B cell (primary cell): ENCODE data around the gene GIGYF1. TPM values are rescaled to one million over a fixed set of nuclear protein-coding genes. Genes with fewer than 3 reads are reported as not detected.

Source experiments
- ATAC-seq: fragments of 200-7000 bp; cut with Tn5 transposase; one replicate; pipeline ENCODE4 v1.10.0; 2021; ENCODE audit warnings: low read depth, mild to moderate bottlenecking, moderate number of reproducible peaks, moderate library complexity
- CTCF ChIA-PET: fragments of 350-600 bp; sonication (Branson Sonifier 250); formaldehyde crosslinking; loops from one replicate; lab custom pipeline; 2021; ENCODE audit warnings: antibody characterized with exemption, inconsistent platforms; lab: Charles Lee
- POLR2A ChIA-PET: fragments of 350-600 bp; sonication (Branson Sonifier 250); formaldehyde crosslinking; loops from one replicate; lab custom pipeline; 2021; ENCODE audit warnings: antibody characterized with exemption; lab: Charles Lee
- DNase-seq: peaks from one replicate; pipeline ENCODE4 v3.0.0; 2013
- H2AFZ ChIP-seq: 2 replicates; pipeline ENCODE4 v1.6.1; 2012; ENCODE audit warnings: mild to moderate bottlenecking, low read depth, low read length; ENCODE audit not compliant: insufficient read depth, poor library complexity, severe bottlenecking
- H3K27ac ChIP-seq, 2 donors: 1 replicate in 1 of 2; 2 replicates in 1 of 2; pipeline ENCODE4 v1.5.1; 2012 to 2013; ENCODE audit warnings: low read length in 2 of 2, mild to moderate bottlenecking in 2 of 2, moderate library complexity in 1 of 2
- H3K27me3 ChIP-seq, 4 experiments: fragments of 200-600 bp in 1 of 4; sonication (generic) in 1 of 4; replicated peaks in 1 of 4; 1 replicate in 2 of 4; 2 replicates in 2 of 4; pipeline versions ENCODE4 v1.6.1 to v1.7.0; 2013 to 2016; ENCODE audit warnings: low read length in 3 of 4, mild to moderate bottlenecking in 2 of 4, mixed read lengths in 1 of 4, moderate library complexity in 1 of 4; ENCODE audit not compliant: insufficient read depth in 4 of 4, control insufficient read depth in 3 of 4; ENCODE audit errors: control extremely low read depth in 1 of 4
- H3K36me3 ChIP-seq, 2 experiments: replicated peaks in 1 of 2; 1 replicate in 1 of 2; 2 replicates in 1 of 2; pipeline versions ENCODE4 v1.6.1 to v1.7.1; 2013; ENCODE audit warnings: low read length in 1 of 2; ENCODE audit not compliant: insufficient read depth in 2 of 2, control insufficient read depth in 1 of 2; ENCODE audit errors: control extremely low read depth in 1 of 2, extremely low read depth in 1 of 2
- H3K4me1 ChIP-seq, 2 donors: fragments of 200-600 bp in 1 of 2; sonication (generic) in 1 of 2; 1 replicate in 1 of 2; 2 replicates in 1 of 2; pipeline versions ENCODE4 v1.5.1 to v1.6.1; 2013 to 2017; ENCODE audit warnings: low read length in 2 of 2; ENCODE audit not compliant: control insufficient read depth in 2 of 2, insufficient read depth in 2 of 2
- H3K4me2 ChIP-seq: replicated peaks from 2 replicates; pipeline ENCODE3; 2012; ENCODE audit warnings: mild to moderate bottlenecking, low read depth, low read length; ENCODE audit not compliant: poor library complexity, severe bottlenecking
- H3K4me3 ChIP-seq, 5 experiments: fragments of 200-600 bp in 1 of 5; sonication (generic) in 1 of 5; 1 replicate in 3 of 5; 2 replicates in 2 of 5; pipeline versions ENCODE4 v1.5.1 to v1.7.0; 2011 to 2016; ENCODE audit warnings: low read length in 4 of 5, mild to moderate bottlenecking in 4 of 5, low read depth in 2 of 5, control low read depth in 1 of 5, moderate library complexity in 1 of 5; ENCODE audit not compliant: insufficient read depth in 1 of 5; ENCODE audit errors: control extremely low read depth in 1 of 5, extremely low read depth in 1 of 5
- H3K79me2 ChIP-seq: fragments of 200-600 bp; sonication (generic); one replicate; pipeline ENCODE4 v1.6.0; 2016; ENCODE audit warnings: low read length; ENCODE audit not compliant: control insufficient read depth, insufficient read depth
- H3K9ac ChIP-seq: fragments of 200-600 bp; sonication (generic); 2 replicates; pipeline ENCODE4 v1.6.1; 2017; ENCODE audit warnings: mild to moderate bottlenecking, low read length, moderate library complexity
- H3K9me3 ChIP-seq, 3 donors: one replicate each; pipeline versions ENCODE4 v1.6.1 to v1.7.1; 2013; ENCODE audit warnings: low read length in 2 of 3; ENCODE audit not compliant: control insufficient read depth in 2 of 3, insufficient read depth in 1 of 3; ENCODE audit errors: control extremely low read depth in 1 of 3
- H4K20me1 ChIP-seq: 2 replicates; pipeline ENCODE4 v1.6.0; 2012; ENCODE audit warnings: mild to moderate bottlenecking, low read length; ENCODE audit not compliant: insufficient read depth, control insufficient read depth, poor library complexity, severe bottlenecking
- H3K27ac Mint-ChIP-seq: one replicate; pipeline ENCODE4 v1.8.0; 2021; ENCODE audit warnings: mixed read lengths
- H3K27me3 Mint-ChIP-seq: one replicate; pipeline ENCODE4 v1.8.0; 2021; ENCODE audit warnings: mixed read lengths
- H3K4me1 Mint-ChIP-seq: one replicate; pipeline ENCODE4 v1.8.0; 2021; ENCODE audit warnings: mixed read lengths
- H3K4me3 Mint-ChIP-seq: one replicate; pipeline ENCODE4 v1.8.0; 2021; ENCODE audit warnings: mixed read lengths
- H3K9me3 Mint-ChIP-seq: one replicate; pipeline ENCODE4 v1.8.0; 2022; ENCODE audit warnings: mixed read lengths; ENCODE audit not compliant: insufficient read depth
- CTCF ChIP-seq: fragments of 200-600 bp; IDR thresholded peaks from one replicate; pipeline ENCODE4 v1.8.0; 2022; ENCODE audit warnings: antibody characterized with exemption, mild to moderate bottlenecking
- EZH2 ChIP-seq: IDR thresholded peaks from 2 replicates; pipeline ENCODE4 v1.6.1; 2012; ENCODE audit warnings: borderline replicate concordance, low read depth, mild to moderate bottlenecking, moderate library complexity, low read length; ENCODE audit not compliant: insufficient read depth, poor library complexity, severe bottlenecking
- WGBS: methylation state at CpG from one replicate; pipeline ENCODE4 v1.1.5; 2013; ENCODE audit warnings: missing lambda C conversion rate; ENCODE audit not compliant: insufficient coverage; 5-methylcytosine and 5-hydroxymethylcytosine counted together
- intact Hi-C: fragments of 100-400 bp; cut with micrococcal nuclease; formaldehyde crosslinking; loops from one replicate; pipeline ENCODE4 v1.10.0; 2022
- polyA plus RNA-seq: library from polyadenylated mRNA; depleted of rRNA; stranded (reverse); fragments of >200 nt; gene quantifications from 2 replicates; pipeline ENCODE4 v1.2.3, GENCODE V29; 2012
- total RNA-seq, 2 donors: library from RNA; stranded (reverse); fragments of 120-200 nt in 1 of 2; gene quantifications; 1 replicate in 1 of 2; 2 replicates in 1 of 2; pipeline versions ENCODE4 v1.2.3 to v1.2.4, GENCODE V29; 2013 to 2022

The GIGYF1 gene
- total and polyA plus RNA-seq, 2 donors (not counting 1 experiment from before 2014, with no cell fraction given) = 45.9 to 134 TPM

GRCh38 chr7:100630066-100630465, 64.0 kb downstream of the GIGYF1 start:
- Mint-ChIP-seq H3K27me3 (no peaks in the 10 kb centered on the region), H3K4me1 (peaks cover 21% of the 10 kb centered on the region), H3K27ac (no peak overlapping the region), H3K9me3 (no peaks in the 10 kb centered on the region), H3K4me3 (no peak overlapping the region)
- intact Hi-C loops = loop anchor here (5.0 kb wide), 2 partner anchors 62 to 222 kb away; partner anchors contain the start of genes GIGYF1 and SLC12A9
- DNase-seq (no peak), ATAC-seq (no peak)
- Histone ChIP-seq H3K4me3 (no peak overlapping the region), H3K4me2 (no peak overlapping the region), H3K9me3 (peaks cover 0 to 5% (median 0%) of the 10 kb centered on the region in 3 donors), H3K27ac (no peak overlapping the region), H3K4me1 (peaks cover 18 to 28% of the 10 kb centered on the region in 2 donors), H3K36me3 (no peaks in the 10 kb centered on the region), H3K79me2 (no peaks in the 10 kb centered on the region), H2AFZ (no peak overlapping the region), H4K20me1 (no peaks in the 10 kb centered on the region), H3K27me3 (peaks cover 0 to 3% (median 0%) of the 10 kb centered on the region in 4 experiments), H3K9ac (no peak overlapping the region)
- POLR2A ChIA-PET = interaction anchor here (0.6 to 1.2 kb wide), 2 partner anchors 44 to 148 kb away, joined by 3 to 4 read pairs; partner anchors contain the start of gene FBXO24
- TF ChIP-seq EZH2 (no peak), CTCF (no peak)
- CTCF ChIA-PET = interaction anchor here (0.9 to 1.9 kb wide), 5 partner anchors 9 to 66 kb away, joined by 3 to 5 read pairs (median 5); partner anchors contain the start of gene MOSPD3
- 100% methylated on average over 4 of the region's 4 CpGs for WGBS

Other genes with a start within 250 kb of the GIGYF1 start
- gene SPACDR, start 230.0 kb downstream of the GIGYF1 start, total RNA-seq = 2.9 and 3.7 TPM in 2 replicates
- gene SPACDR, start 230.0 kb downstream of the GIGYF1 start, polyA plus RNA-seq = 2.1 and 2.9 TPM in 2 replicates
- gene TSC22D4, start 215.0 kb downstream of the GIGYF1 start, total RNA-seq = 92.8 and 95.0 TPM in 2 replicates
- gene TSC22D4, start 215.0 kb downstream of the GIGYF1 start, polyA plus RNA-seq = 55.5 and 80.2 TPM in 2 replicates
- gene NYAP1, start 210.3 kb downstream of the GIGYF1 start, total RNA-seq = not detected in 2 replicates
- 0.06 TPM in 1 of 2 replicates, not detected in the other for gene NYAP1, start 210.3 kb downstream of the GIGYF1 start, polyA plus RNA-seq
- gene AGFG2, start 155.0 kb downstream of the GIGYF1 start, total RNA-seq = 11.0 and 11.6 TPM in 2 replicates
- gene AGFG2, start 155.0 kb downstream of the GIGYF1 start, polyA plus RNA-seq = 5.6 and 11.0 TPM in 2 replicates
- 46.3 and 51.7 TPM in 2 replicates for gene SAP25, start 120.3 kb downstream of the GIGYF1 start, total RNA-seq
- gene SAP25, start 120.3 kb downstream of the GIGYF1 start, polyA plus RNA-seq = 63.5 and 71.9 TPM in 2 replicates
- 288 and 289 TPM in 2 replicates for gene LRCH4, start 108.1 kb downstream of the GIGYF1 start, total RNA-seq
- 289 and 294 TPM in 2 replicates for gene LRCH4, start 108.1 kb downstream of the GIGYF1 start, polyA plus RNA-seq
- gene FBXO24, start 107.9 kb downstream of the GIGYF1 start, total RNA-seq = 1.6 and 2.2 TPM in 2 replicates
- 1.2 and 1.8 TPM in 2 replicates for gene FBXO24, start 107.9 kb downstream of the GIGYF1 start, polyA plus RNA-seq
- gene PCOLCE, start 91.9 kb downstream of the GIGYF1 start, total RNA-seq = 14.3 and 17.5 TPM in 2 replicates
- gene PCOLCE, start 91.9 kb downstream of the GIGYF1 start, polyA plus RNA-seq = 4.9 and 5.3 TPM in 2 replicates
- 17.3 and 18.8 TPM in 2 replicates for gene MOSPD3, start 81.7 kb downstream of the GIGYF1 start, total RNA-seq
- 16.7 and 19.2 TPM in 2 replicates for gene MOSPD3, start 81.7 kb downstream of the GIGYF1 start, polyA plus RNA-seq
- 8.3 and 10.0 TPM in 2 replicates for gene TFR2, start 52.7 kb downstream of the GIGYF1 start, total RNA-seq
- 4.2 and 5.9 TPM in 2 replicates for gene TFR2, start 52.7 kb downstream of the GIGYF1 start, polyA plus RNA-seq
- not detected in 2 replicates for gene ACTL6B, start 37.8 kb downstream of the GIGYF1 start, total RNA-seq
- gene ACTL6B, start 37.8 kb downstream of the GIGYF1 start, polyA plus RNA-seq = not detected in 2 replicates
- 127 TPM in 2 replicates for gene GNB2, start 20.5 kb downstream of the GIGYF1 start, total RNA-seq
- 211 and 221 TPM in 2 replicates for gene GNB2, start 20.5 kb downstream of the GIGYF1 start, polyA plus RNA-seq
- 13.0 and 14.4 TPM in 2 replicates for gene POP7, start 11.9 kb upstream of the GIGYF1 start, total RNA-seq
- gene POP7, start 11.9 kb upstream of the GIGYF1 start, polyA plus RNA-seq = 8.8 and 15.2 TPM in 2 replicates
- gene EPO, start 26.2 kb upstream of the GIGYF1 start, total RNA-seq = not detected in 2 replicates
- 0.10 TPM in 1 of 2 replicates, not detected in the other for gene EPO, start 26.2 kb upstream of the GIGYF1 start, polyA plus RNA-seq
- not detected in 2 replicates for gene ZAN, start 39.3 kb upstream of the GIGYF1 start, total RNA-seq
- gene ZAN, start 39.3 kb upstream of the GIGYF1 start, polyA plus RNA-seq = not detected in 2 replicates
- gene EPHB4, start 133.3 kb upstream of the GIGYF1 start, total RNA-seq = 3.3 and 3.9 TPM in 2 replicates
- 12.0 and 15.2 TPM in 2 replicates for gene EPHB4, start 133.3 kb upstream of the GIGYF1 start, polyA plus RNA-seq
- 77.4 and 80.1 TPM in 2 replicates for gene SLC12A9, start 158.5 kb upstream of the GIGYF1 start, total RNA-seq
- 71.9 and 80.0 TPM in 2 replicates for gene SLC12A9, start 158.5 kb upstream of the GIGYF1 start, polyA plus RNA-seq
- 13.4 and 13.8 TPM in 2 replicates for gene TRIP6, start 173.1 kb upstream of the GIGYF1 start, total RNA-seq
- gene TRIP6, start 173.1 kb upstream of the GIGYF1 start, polyA plus RNA-seq = 6.7 and 6.8 TPM in 2 replicates
- gene SRRT, start 180.9 kb upstream of the GIGYF1 start, total RNA-seq = 209 and 224 TPM in 2 replicates
- gene SRRT, start 180.9 kb upstream of the GIGYF1 start, polyA plus RNA-seq = 198 TPM in 2 replicates
- 3.9 and 4.3 TPM in 2 replicates for gene UFSP1, start 195.5 kb upstream of the GIGYF1 start, total RNA-seq
- 1.2 and 3.6 TPM in 2 replicates for gene UFSP1, start 195.5 kb upstream of the GIGYF1 start, polyA plus RNA-seq
- 0.15 and 0.24 TPM in 2 replicates for gene ACHE, start 201.6 kb upstream of the GIGYF1 start, total RNA-seq
- 0.13 and 0.37 TPM in 2 replicates for gene ACHE, start 201.6 kb upstream of the GIGYF1 start, polyA plus RNA-seq